Astrocyte of the spinal cord (primary cell): ENCODE measurements around the gene ABHD6.
A peak's percentile ranks its signal among the peaks of the same experiment; 100 is the strongest.
"Not testable (repeated sequence)": the region's sequence is repeated elsewhere in the genome, so short reads cannot be mapped to it uniquely, and the experiment has no call there.

ENCODE experiments used
- DNase-seq: peaks from one replicate; pipeline ENCODE4 v3.0.0; 2011; ENCODE audit warnings: low read depth, low spot score
- H3K4me3 ChIP-seq: 2 replicates; pipeline ENCODE4 v1.5.1; 2011; ENCODE audit warnings: low read depth, mild to moderate bottlenecking, low read length, moderate library complexity
- CTCF ChIP-seq: IDR thresholded peaks from 2 replicates; pipeline ENCODE4 v1.5.1; 2012; ENCODE audit warnings: low read depth, mild to moderate bottlenecking, low read length, inconsistent platforms
- in situ Hi-C: cut with HindIII; loops from 2 replicates; pipeline ENCODE4 v1.10.0; 2017; ENCODE audit warnings: low sequenced_read_pairs

ABHD6 gene

GRCh38 chr3:58216496-58217195, 20.9 kb upstream of the ABHD6 start:
- no peak for TF ChIP-seq CTCF
- in situ Hi-C loops: no loop called here
- DNase-seq: no peak
- H3K4me3 ChIP-seq: no peak overlapping the region

- in situ Hi-C loops: no loop called here
- no peak overlapping the region for H3K4me3 ChIP-seq
- DNase-seq: peak; percentile 86
- TF ChIP-seq CTCF: peak; percentile 84
These were observed 20.3 kb upstream of the ABHD6 start for GRCh38 chr3:58217209-58217811.

GRCh38 chr3:58218904-58219303, 18.7 kb upstream of the ABHD6 start:
- DNase-seq: no peak
- in situ Hi-C loops: no loop called here
- no peak overlapping the region for H3K4me3 ChIP-seq
- TF ChIP-seq CTCF: no peak

- in situ Hi-C loops: no loop called here
- no peak for TF ChIP-seq CTCF
- no peak for DNase-seq
- no peak overlapping the region for H3K4me3 ChIP-seq
These were observed 15.3 kb upstream of the ABHD6 start for GRCh38 chr3:58222161-58222724.

- in situ Hi-C loops: no loop called here
- no peak for DNase-seq
- H3K4me3 ChIP-seq: no peak overlapping the region
- no peak for TF ChIP-seq CTCF
These were observed 13.7 kb upstream of the ABHD6 start for GRCh38 chr3:58223855-58224254.

- DNase-seq, H3K4me3 ChIP-seq, in situ Hi-C loops: not testable (repeated sequence)
These were observed 9.7 kb upstream of the ABHD6 start for GRCh38 chr3:58227933-58228332.

GRCh38 chr3:58230876-58231552, 6.6 kb upstream of the ABHD6 start:
- no peak overlapping the region for H3K4me3 ChIP-seq
- TF ChIP-seq CTCF: no peak
- no peak for DNase-seq
- in situ Hi-C loops: no loop called here
